HepG2 (cell line): ENCODE results near the gene CHRNA3. TPM values are rescaled to one million over a fixed set of nuclear protein-coding genes. Genes with fewer than 3 reads are reported as not detected.
A peak's percentile ranks its signal among the peaks of the same experiment; 100 is the strongest.

Experiments
- ATAC-seq: fragments of 200-7000 bp; cut with Tn5 transposase; 3 replicates; pipeline ENCODE4 v1.9.1; 2020; ENCODE audit warnings: mild to moderate bottlenecking, moderate library complexity
- BruUV-seq: library from RNA; stranded (reverse); fragments of 400-500 nt; replicated peaks from 2 replicates; lab custom pipeline; 2021; lab: Mats Ljungman, UMichigan
- CTCF ChIA-PET: fragments of 300-600 bp; formaldehyde crosslinking; extraction: SDS; loops from one replicate; lab custom pipeline; 2021; ENCODE audit warnings: low total read pairs, inconsistent platforms, low intra/inter-chr PET ratio; lab: Yijun Ruan, JAX
- POLR2A ChIA-PET: fragments of 350-600 bp; sonication (Branson Sonifier 250); formaldehyde crosslinking; loops from one replicate; lab custom pipeline; 2020; ENCODE audit warnings: antibody characterized with exemption, inconsistent platforms; lab: Yijun Ruan, JAX
- DNase-seq: peaks from one replicate; pipeline ENCODE4 v3.0.0-alpha.2; 2015; ENCODE audit warnings: low spot score
- FAIRE-seq: peaks from 3 replicates; lab custom pipeline; 2011; peaks lifted over from hg19 to GRCh38; lab: Jason Lieb, UNC
- H2AFZ ChIP-seq: one replicate; pipeline ENCODE4 v1.6.1; 2011; ENCODE audit warnings: low read length, inconsistent platforms
- H3K27ac ChIP-seq: fragments of 300-600 bp; 3 replicates; pipeline ENCODE4 v1.8.0; 2011; ENCODE audit warnings: mixed run types, mild to moderate bottlenecking, mixed read lengths, low read length, inconsistent platforms; ENCODE audit not compliant: insufficient read depth; ENCODE audit errors: extremely low read length
- H3K27me3 ChIP-seq, 2 experiments: fragments of 200-600 bp in 1 of 2; 2 replicates in 1 of 2; 3 replicates in 1 of 2; pipeline versions ENCODE4 v1.6.0 to v1.8.0; 2011; ENCODE audit warnings: low read length in 2 of 2, mild to moderate bottlenecking in 2 of 2, moderate library complexity in 2 of 2, inconsistent platforms in 1 of 2; ENCODE audit not compliant: insufficient read depth in 2 of 2, control insufficient read depth in 1 of 2
- H3K36me3 ChIP-seq, 2 experiments: fragments of 200-600 bp in 1 of 2; replicated peaks in 1 of 2; 2 replicates in 1 of 2; 3 replicates in 1 of 2; pipeline versions ENCODE4 v1.5.1 to v1.8.0; 2011; ENCODE audit warnings: low read length in 2 of 2, inconsistent platforms in 1 of 2; ENCODE audit not compliant: insufficient read depth in 2 of 2, control insufficient read depth in 1 of 2
- H3K4me1 ChIP-seq: 2 replicates; pipeline ENCODE4 v1.5.1; 2012; ENCODE audit warnings: low read length, inconsistent platforms; ENCODE audit not compliant: insufficient read depth
- H3K4me2 ChIP-seq: 2 replicates; pipeline ENCODE4 v1.6.0; 2011; ENCODE audit warnings: low read depth, low read length, inconsistent platforms
- H3K4me3 ChIP-seq, 3 experiments: fragments of 200-600 bp in 1 of 3; sonication (generic), shearing (Covaris generic) in 1 of 3; replicated peaks in 1 of 3; 2 replicates each; pipeline ENCODE4 v1.5.1; 2011 to 2016; ENCODE audit warnings: low read length in 3 of 3, inconsistent platforms in 2 of 3, low read depth in 2 of 3, mild to moderate bottlenecking in 2 of 3, control low read depth in 1 of 3, mixed read lengths in 1 of 3; ENCODE audit not compliant: insufficient read depth in 1 of 3
- H3K79me2 ChIP-seq: one replicate; pipeline ENCODE4 v1.6.1; 2011; ENCODE audit warnings: low read length, inconsistent platforms; ENCODE audit not compliant: insufficient read depth
- H3K9ac ChIP-seq: 2 replicates; pipeline ENCODE4 v1.6.0; 2011; ENCODE audit warnings: mild to moderate bottlenecking, low read depth, low read length, inconsistent platforms; ENCODE audit not compliant: insufficient read depth
- H3K9me3 ChIP-seq: 2 replicates; pipeline ENCODE4 v1.5.1; 2012; ENCODE audit warnings: mild to moderate bottlenecking, low read length
- H4K20me1 ChIP-seq: 2 replicates; pipeline ENCODE4 v1.6.0; 2011; ENCODE audit warnings: inconsistent platforms, mild to moderate bottlenecking, low read length, moderate library complexity; ENCODE audit not compliant: insufficient read depth
- CTCF ChIP-seq: sonication (generic); formaldehyde crosslinking; IDR thresholded peaks from 2 replicates; pipeline ENCODE4 v1.5.0; 2020; ENCODE audit warnings: mild to moderate bottlenecking, missing genetic modification reagents, moderate library complexity
- GLMP ChIP-seq: sonication (generic); formaldehyde crosslinking; IDR thresholded peaks from 2 replicates; pipeline ENCODE4 v1.9.0; 2021; ENCODE audit warnings: missing genetic modification reagents, mild to moderate bottlenecking, borderline replicate concordance
- SMAD3 ChIP-seq: sonication (generic); formaldehyde crosslinking; IDR thresholded peaks from 2 replicates; pipeline ENCODE4 v1.4.0; 2020; ENCODE audit warnings: missing genetic modification reagents
- ZNF207 ChIP-seq: fragments of 450-650 bp; IDR thresholded peaks from 2 replicates; pipeline ENCODE4 v1.6.1; 2016; ENCODE audit warnings: antibody characterized with exemption, borderline replicate concordance
- ZNF329 ChIP-seq: sonication (generic); formaldehyde crosslinking; IDR thresholded peaks from 2 replicates; pipeline ENCODE4 v1.9.0; 2021; ENCODE audit warnings: low read depth, mild to moderate bottlenecking, missing genetic modification reagents
- ZNF710 ChIP-seq: sonication (generic); formaldehyde crosslinking; IDR thresholded peaks from 2 replicates; pipeline ENCODE4 v1.5.0; 2020; ENCODE audit warnings: mild to moderate bottlenecking, missing genetic modification reagents, borderline replicate concordance
- ZNF841 ChIP-seq: sonication (generic); formaldehyde crosslinking; IDR thresholded peaks from 2 replicates; pipeline ENCODE4 v1.8.1; 2023; ENCODE audit warnings: missing genetic modification reagents, borderline replicate concordance
- WGBS: methylation state at CpG from one replicate; pipeline ENCODE4 v1.1.6; 2017; ENCODE audit warnings: low lambda C conversion rate; 5-methylcytosine and 5-hydroxymethylcytosine counted together
- in situ Hi-C: cut with HindIII; loops from 2 replicates; pipeline ENCODE4 v1.10.0; 2017; ENCODE audit warnings: low pct_unique_long_range_greater_than_20kb; ENCODE audit not compliant: extremely low pct_ligation_motif_present
- intact Hi-C: fragments of 100-400 bp; cut with micrococcal nuclease; formaldehyde crosslinking; loops from one replicate; pipeline ENCODE4 v1.10.0; 2022; ENCODE audit not compliant: unreplicated experiment
- polyA plus RNA-seq, 8 experiments: library from polyadenylated mRNA; depleted of rRNA in 3 of 8; stranded (reverse) in 7 of 8; unstranded in 1 of 8; fragments of >200 nt; fragmentation: Illumina TruSeq in 4 of 8; extraction: Trizol in 4 of 8; gene quantifications; 2 replicates each; pipeline versions ENCODE4 v1.2.1 to v1.2.3, GENCODE V29; 2011 to 2016; ENCODE audit warnings: low read depth in 4 of 8, missing spikeins in 1 of 8, mixed read lengths in 1 of 8; ENCODE audit not compliant: insufficient read depth in 1 of 8
- total RNA-seq, 5 experiments: library from RNA; depleted of rRNA; stranded (reverse); fragments of >200 nt; fragmentation: Illumina TruSeq; extraction: Trizol; gene quantifications; 2 replicates each; pipeline ENCODE4 v1.2.3, GENCODE V29; 2016; ENCODE audit warnings: low read depth in 1 of 5
- TF ChIP-seq, protein P1 (sequence below): sonication (generic); formaldehyde crosslinking; IDR thresholded peaks from 2 replicates; pipeline ENCODE4 v1.4.0; 2020; ENCODE audit warnings: missing genetic modification reagents; ENCODE audit errors: not compliant biosample characterization

CHRNA3 gene
- total and polyA plus RNA-seq, 2 of the 13 experiments (the other 11 are each of a cell fraction or from before 2014, with no cell fraction given), result not detected

GRCh38 chr15:78620021-78620526 lies 722 bp downstream of the CHRNA3 start:
- H2AFZ ChIP-seq, result no peak overlapping the region
- peaks cover 3 to 54% of the 10 kb centered on the region in 2 experiments; a peak in 4 of 5 replicates for H3K27me3 ChIP-seq
- ChIA-PET CTCF (no interaction called here), POLR2A (no interaction called here)
- no peak for FAIRE-seq
- in situ Hi-C loops, result no loop called here
- no CpG with 5 or more reads among the region's 41 CpGs for WGBS
- intact Hi-C loops, result no loop called here
- no peak overlapping the region for H3K9ac ChIP-seq
- H4K20me1 ChIP-seq, result no peaks in the 10 kb centered on the region
- no peaks in the 10 kb centered on the region for H3K79me2 ChIP-seq
- H3K4me2 ChIP-seq, result peak overlapping the region; percentile 57
- no peaks in the 10 kb centered on the region for H3K36me3 ChIP-seq
- peak; percentile 50 for ATAC-seq
- no peaks in the 10 kb centered on the region for H3K9me3 ChIP-seq
- no peaks in the 10 kb centered on the region for H3K4me1 ChIP-seq
- H3K4me3 ChIP-seq, result peak overlapping the region in 1 of 3 experiments; percentile 62; a peak in 2 of 6 replicates
- DNase-seq, result no peak
- no peak overlapping the region for H3K27ac ChIP-seq
- no peak for TF ChIP-seq ZNF329 (CRISPR knock-in tag)
- TF ChIP-seq CTCF (CRISPR knock-in tag), result peak; percentile 41
- no TSS peak for BruUV-seq

GRCh38 chr15:78619022-78619950 lies 1.5 kb downstream of the CHRNA3 start:
- DNase-seq, result no peak
- FAIRE-seq, result no peak
- POLR2A ChIA-PET, result no interaction called here
- intact Hi-C loops (no loop called here), in situ Hi-C loops (no loop called here)
- H3K79me2 ChIP-seq, result no peaks in the 10 kb centered on the region
- no peaks in the 10 kb centered on the region for H3K9me3 ChIP-seq
- CTCF ChIA-PET, result interaction anchor here (1.2 to 2.3 kb wide), 4 partner anchors 19 to 132 kb away, joined by 3 to 20 read pairs (median 8); no protein-coding TSS in a partner anchor
- H3K27ac ChIP-seq, result no peak overlapping the region
- no peak overlapping the region for H3K9ac ChIP-seq
- BruUV-seq, result no TSS peak
- no peaks in the 10 kb centered on the region for H3K4me1 ChIP-seq
- no peak overlapping the region for H2AFZ ChIP-seq
- peaks cover 3 to 47% of the 10 kb centered on the region in 2 experiments; a peak in 4 of 5 replicates for H3K27me3 ChIP-seq
- peak; percentile 38; the same call in 2 of the 3 replicates for ATAC-seq
- no peaks in the 10 kb centered on the region for H3K36me3 ChIP-seq
- H4K20me1 ChIP-seq, result no peaks in the 10 kb centered on the region
- no peak overlapping the region for H3K4me2 ChIP-seq
- no peak overlapping the region; a peak in 1 of 6 replicates for H3K4me3 ChIP-seq
- WGBS, result 55% methylated on average over 15 of the region's 20 CpGs
- 0 out of 2 replicates have a peak, but pooled peaks have one; percentile 22 for TF ChIP-seq ZNF841 (CRISPR knock-in tag)
- TF ChIP-seq SMAD3 (CRISPR knock-in tag), result no peak
- TF ChIP-seq ZNF207, result no peak
- no peak for TF ChIP-seq GLMP (CRISPR knock-in tag)
- TF ChIP-seq, protein P1, sequence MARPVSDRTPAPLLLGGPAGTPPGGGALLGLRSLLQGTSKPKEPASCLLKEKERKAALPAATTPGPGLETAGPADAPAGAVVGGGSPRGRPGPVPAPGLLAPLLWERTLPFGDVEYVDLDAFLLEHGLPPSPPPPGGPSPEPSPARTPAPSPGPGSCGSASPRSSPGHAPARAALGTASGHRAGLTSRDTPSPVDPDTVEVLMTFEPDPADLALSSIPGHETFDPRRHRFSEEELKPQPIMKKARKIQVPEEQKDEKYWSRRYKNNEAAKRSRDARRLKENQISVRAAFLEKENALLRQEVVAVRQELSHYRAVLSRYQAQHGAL (CRISPR knock-in tag), result no peak
- no peak for TF ChIP-seq ZNF710 (CRISPR knock-in tag)
